Calu3 (cell line): ENCODE results near the gene PTPN9. TPM values are rescaled to one million over a fixed set of nuclear protein-coding genes. Genes with fewer than 3 reads are reported as not detected.

ENCODE experiments used
- Bru-seq: library from RNA; stranded (reverse); fragments of 400-500 nt; gene quantifications from one replicate; lab custom pipeline; 2021; lab: Mats Ljungman, UMichigan
- BruChase-seq, 2 experiments: library from RNA; stranded (reverse); fragments of 400-500 nt; gene quantifications; one replicate each; lab custom pipeline; 2021; lab: Mats Ljungman, UMichigan
- BruUV-seq: library from RNA; stranded (reverse); fragments of 400-500 nt; replicated peaks from 2 replicates; lab custom pipeline; 2021; lab: Mats Ljungman, UMichigan
- CTCF ChIA-PET: fragments of 300-600 bp; sonication (Branson Sonifier 250); formaldehyde crosslinking; loops from one replicate; lab custom pipeline; 2022; ENCODE audit warnings: antibody characterized with exemption; lab: Charles Lee
- DNase-seq: peaks from one replicate; pipeline ENCODE4 v3.0.0; 2022
- H3K27ac Mint-ChIP-seq: one replicate; pipeline ENCODE4 v1.8.0; 2022; ENCODE audit warnings: mixed read lengths; ENCODE audit not compliant: unreplicated experiment
- H3K27me3 Mint-ChIP-seq: one replicate; pipeline ENCODE4 v1.8.0; 2022; ENCODE audit warnings: mixed read lengths; ENCODE audit not compliant: unreplicated experiment
- H3K36me3 Mint-ChIP-seq: one replicate; pipeline ENCODE4 v1.8.0; 2022; ENCODE audit warnings: mild to moderate bottlenecking, moderate library complexity, mixed read lengths; ENCODE audit not compliant: insufficient read depth, unreplicated experiment
- H3K4me1 Mint-ChIP-seq: one replicate; pipeline ENCODE4 v1.8.0; 2022; ENCODE audit warnings: mild to moderate bottlenecking, low read depth, mixed read lengths; ENCODE audit not compliant: unreplicated experiment
- H3K4me3 Mint-ChIP-seq: one replicate; pipeline ENCODE4 v1.8.0; 2022; ENCODE audit warnings: mild to moderate bottlenecking, low read depth, moderate library complexity, mixed read lengths; ENCODE audit not compliant: unreplicated experiment
- H3K9me3 Mint-ChIP-seq: one replicate; pipeline ENCODE4 v1.8.0; 2022; ENCODE audit warnings: low read depth, mixed read lengths; ENCODE audit not compliant: unreplicated experiment
- CTCF ChIP-seq: fragments of 200-600 bp; IDR thresholded peaks from one replicate; pipeline ENCODE4 v1.8.0; 2022; ENCODE audit warnings: antibody characterized with exemption; ENCODE audit not compliant: unreplicated experiment
- intact Hi-C: fragments of 100-400 bp; cut with micrococcal nuclease; formaldehyde crosslinking; loops from one replicate; pipeline ENCODE4 v1.10.0; 2022; ENCODE audit not compliant: unreplicated experiment
- long read RNA-seq: library from polyadenylated mRNA; stranded (forward); transcript quantifications from one replicate; pipeline ENCODE4 v2.0.0, GENCODE V29; 2022
- total RNA-seq: library from RNA; stranded (reverse); gene quantifications from 2 replicates; pipeline ENCODE4 v1.2.3, GENCODE V29; 2022

The PTPN9 gene
- 30.8 and 31.1 TPM in 2 replicates for total RNA-seq
- percentile 67 among the genes with signal in this experiment for Bru-seq, nascent RNA
- percentile 72 among the genes with signal in this experiment for BruChase-seq, experiment 1, labeled RNA remaining after a 6-hour chase
- percentile 65 among the genes with signal in this experiment for BruChase-seq, experiment 2, labeled RNA remaining after a 2-hour chase
- long read RNA-seq, full-length matches to known transcripts: 17 of 26 reads
- long read RNA-seq, partial matches to known transcripts: 2 of 26 reads
- long read RNA-seq, other reads (novel, unspliced or antisense): 7 of 26 reads

- Mint-ChIP-seq H3K4me3 (peak within 1 kb of the TSS; percentile 86), H3K27ac (peak within 1 kb of the TSS; percentile 75), H3K4me1 (peaks cover under 1% of the 10 kb centered on the region), H3K9me3 (no peaks in the 10 kb centered on the region), H3K27me3 (no peaks in the 10 kb centered on the region), H3K36me3 (peaks cover 30% of the 10 kb centered on the region)
- BruUV-seq: no TSS peak
- peak; percentile 82 for DNase-seq
- peak; percentile 69 for TF ChIP-seq CTCF
- CTCF ChIA-PET: interaction anchor here (0.6 to 1.5 kb wide), 14 partner anchors 12 to 218 kb away, joined by 3 to 13 read pairs (median 5); partner anchors contain the start of genes MAN2C1 and SNX33
- intact Hi-C loops: loop anchor here (5.0 kb wide), 1 partner anchor 43 kb away; no protein-coding TSS in a partner anchor
Observed at GRCh38 chr15:75578948-75579920, at the start of gene PTPN9. Gene PTPN9 (minus strand): TSS chr15:75579315. CDS start chr15:75578776, 539 bp downstream.

- TSS peak; percentile 80 for BruUV-seq
- H3K4me3 Mint-ChIP-seq: peak within 1 kb of the TSS; percentile 96
- H3K27me3 Mint-ChIP-seq: no peaks in the 10 kb centered on the region
- TF ChIP-seq CTCF: no peak
- peaks cover 25% of the 10 kb centered on the region for H3K4me1 Mint-ChIP-seq
- CTCF ChIA-PET: interaction anchor here (0.6 to 1.0 kb wide), 6 partner anchors 14 to 258 kb away, joined by 3 read pairs; partner anchors contain the start of genes IMP3 and SNX33
- intact Hi-C loops: no loop called here
- H3K36me3 Mint-ChIP-seq: peaks cover 18% of the 10 kb centered on the region
- H3K27ac Mint-ChIP-seq: peak within 1 kb of the TSS; percentile 91
- H3K9me3 Mint-ChIP-seq: no peaks in the 10 kb centered on the region
- peak; percentile 92 for DNase-seq
Observed at GRCh38 chr15:75625542-75626347, 46.6 kb upstream of the PTPN9 start, which contains the start of gene SNUPN. Gene SNUPN (minus strand): TSS chr15:75625725. CDS start chr15:75621051, 4,674 bp downstream.

GRCh38 chr15:75622505-75622904 is 43.4 kb upstream of the PTPN9 start:
- intact Hi-C loops: loop anchor here (5.0 kb wide), 1 partner anchor 45 kb away; the partner anchor contains the start of gene PTPN9
- DNase-seq: no peak
- Mint-ChIP-seq H3K9me3 (no peaks in the 10 kb centered on the region), H3K27ac (peak overlapping the region; percentile 20), H3K4me3 (no peak overlapping the region), H3K27me3 (no peaks in the 10 kb centered on the region), H3K36me3 (peaks cover 19% of the 10 kb centered on the region), H3K4me1 (peaks cover 24% of the 10 kb centered on the region)
- no peak for TF ChIP-seq CTCF
- CTCF ChIA-PET: no interaction called here
- no TSS peak for BruUV-seq
